PC-3 (cell line): ENCODE measurements around the gene ABCG8. TPM values are rescaled to one million over a fixed set of nuclear protein-coding genes. Genes with fewer than 3 reads are reported as not detected.

ENCODE experiments used
- ATAC-seq: fragments of 200-7000 bp; cut with Tn5 transposase; 2 replicates; pipeline ENCODE4 v1.9.1; 2020; ENCODE audit warnings: mild to moderate bottlenecking, moderate library complexity
- BruUV-seq: library from RNA; stranded (reverse); fragments of 400-500 nt; replicated peaks from 2 replicates; lab custom pipeline; 2021; lab: Mats Ljungman, UMichigan
- CTCF ChIA-PET: fragments of 300-600 bp; sonication (Branson Sonifier 250); formaldehyde crosslinking; loops from one replicate; lab custom pipeline; 2022; ENCODE audit warnings: antibody characterized with exemption; lab: Charles Lee
- POLR2A ChIA-PET: fragments of 300-600 bp; sonication (Branson Sonifier 250); formaldehyde crosslinking; loops from one replicate; lab custom pipeline; 2022; ENCODE audit warnings: antibody characterized with exemption; ENCODE audit not compliant: unreplicated experiment; lab: Charles Lee
- DNase-seq: peaks from one replicate; pipeline ENCODE4 v3.0.0-alpha.2; 2015
- H2AFZ ChIP-seq: fragments of 300-600 bp; sonication (generic); 2 replicates; pipeline ENCODE4 v1.6.0; 2016; ENCODE audit warnings: antibody characterized with exemption, low read length
- H3F3A ChIP-seq: fragments of 300-600 bp; sonication (generic); one replicate; pipeline ENCODE4 v1.6.0; 2017; ENCODE audit warnings: antibody characterized with exemption, low read length, control low read depth, mild to moderate bottlenecking; ENCODE audit not compliant: unreplicated experiment
- H3K27ac ChIP-seq: fragments of 300-600 bp; sonication (generic); 2 replicates; pipeline ENCODE4 v1.5.1; 2016; ENCODE audit warnings: mild to moderate bottlenecking, low read length
- H3K27me3 ChIP-seq: fragments of 300-600 bp; sonication (generic); 2 replicates; pipeline ENCODE4 v1.6.1; 2016; ENCODE audit warnings: low read length, mixed read lengths
- H3K36me3 ChIP-seq: fragments of 300-600 bp; sonication (generic); 2 replicates; pipeline ENCODE4 v1.6.1; 2016; ENCODE audit warnings: low read depth, mixed run types, low read length, mixed read lengths
- H3K4me1 ChIP-seq: fragments of 300-600 bp; sonication (generic); 2 replicates; pipeline ENCODE4 v1.5.1; 2016; ENCODE audit warnings: low read length; ENCODE audit not compliant: insufficient read depth
- H3K4me2 ChIP-seq: fragments of 300-600 bp; sonication (generic); 2 replicates; pipeline ENCODE4 v1.6.0; 2016; ENCODE audit warnings: low read length
- H3K4me3 ChIP-seq: fragments of 300-600 bp; sonication (generic); 2 replicates; pipeline ENCODE4 v1.5.1; 2016; ENCODE audit warnings: mild to moderate bottlenecking, low read length, mixed read lengths
- H3K79me2 ChIP-seq: fragments of 300-600 bp; sonication (generic); 2 replicates; pipeline ENCODE4 v1.6.1; 2017; ENCODE audit warnings: low read length, mixed read lengths
- H3K9ac ChIP-seq: fragments of 300-600 bp; sonication (generic); 2 replicates; pipeline ENCODE4 v1.6.0; 2016; ENCODE audit warnings: mild to moderate bottlenecking, low read length
- H3K9me2 ChIP-seq: fragments of 300-600 bp; sonication (generic); replicated peaks from 2 replicates; pipeline ENCODE4 v1.6.1; 2016; ENCODE audit warnings: mixed run types, low read length, mixed read lengths
- H3K9me3 ChIP-seq: fragments of 300-600 bp; sonication (generic); 2 replicates; pipeline ENCODE4 v1.6.1; 2016; ENCODE audit warnings: low read length, mixed read lengths
- H4K20me1 ChIP-seq: fragments of 300-600 bp; sonication (generic); 2 replicates; pipeline ENCODE4 v1.6.1; 2016; ENCODE audit warnings: low read length, mixed read lengths
- EZH2 ChIP-seq: fragments of 300-600 bp; sonication (generic); IDR thresholded peaks from one replicate; pipeline ENCODE4 v1.6.1; 2017; ENCODE audit warnings: antibody characterized with exemption, mild to moderate bottlenecking, low read length; ENCODE audit not compliant: unreplicated experiment
- EZH2phosphoT487 ChIP-seq: fragments of 300-600 bp; sonication (generic); IDR thresholded peaks from 2 replicates; pipeline ENCODE4 v1.6.1; 2018; ENCODE audit warnings: mild to moderate bottlenecking, antibody characterized with exemption, low read length, borderline replicate concordance
- intact Hi-C: fragments of 100-400 bp; cut with micrococcal nuclease; formaldehyde crosslinking; loops from 2 replicates; pipeline ENCODE4 v1.9.0; 2023
- total RNA-seq: library from RNA; depleted of rRNA; stranded (reverse); fragments of >200 nt; gene quantifications from 2 replicates; pipeline ENCODE4 v1.2.3, GENCODE V29; 2014
- TF ChIP-seq, protein P1 (sequence below): fragments of 300-600 bp; sonication (generic); conservative IDR thresholded peaks from 2 replicates; pipeline ENCODE4 v1.5.1; 2017; ENCODE audit warnings: antibody characterized with exemption, low read depth, mild to moderate bottlenecking, low read length

Gene ABCG8
- total RNA-seq, 1 experiment from 2014 or later: not detected

GRCh38 chr2:43826305-43827250 lies 12.2 kb upstream of the ABCG8 start:
- Histone ChIP-seq H3K36me3 (no peaks in the 10 kb centered on the region), H3K4me1 (no peaks in the 10 kb centered on the region), H3K9ac (no peak overlapping the region), H3F3A (no peaks in the 10 kb centered on the region), H3K9me3 (no peaks in the 10 kb centered on the region), H2AFZ (no peak overlapping the region), H3K79me2 (no peaks in the 10 kb centered on the region), H3K27ac (no peak overlapping the region), H4K20me1 (no peaks in the 10 kb centered on the region), H3K9me2 (no peaks in the 10 kb centered on the region), H3K4me3 (no peak overlapping the region), H3K27me3 (peaks cover 16% of the 10 kb centered on the region), H3K4me2 (no peak overlapping the region)
- DNase-seq (no peak), ATAC-seq (no peak)
- BruUV-seq: no TSS peak
- intact Hi-C loops: no loop called here
- CTCF ChIA-PET: no interaction called here
- TF ChIP-seq, protein P1, sequence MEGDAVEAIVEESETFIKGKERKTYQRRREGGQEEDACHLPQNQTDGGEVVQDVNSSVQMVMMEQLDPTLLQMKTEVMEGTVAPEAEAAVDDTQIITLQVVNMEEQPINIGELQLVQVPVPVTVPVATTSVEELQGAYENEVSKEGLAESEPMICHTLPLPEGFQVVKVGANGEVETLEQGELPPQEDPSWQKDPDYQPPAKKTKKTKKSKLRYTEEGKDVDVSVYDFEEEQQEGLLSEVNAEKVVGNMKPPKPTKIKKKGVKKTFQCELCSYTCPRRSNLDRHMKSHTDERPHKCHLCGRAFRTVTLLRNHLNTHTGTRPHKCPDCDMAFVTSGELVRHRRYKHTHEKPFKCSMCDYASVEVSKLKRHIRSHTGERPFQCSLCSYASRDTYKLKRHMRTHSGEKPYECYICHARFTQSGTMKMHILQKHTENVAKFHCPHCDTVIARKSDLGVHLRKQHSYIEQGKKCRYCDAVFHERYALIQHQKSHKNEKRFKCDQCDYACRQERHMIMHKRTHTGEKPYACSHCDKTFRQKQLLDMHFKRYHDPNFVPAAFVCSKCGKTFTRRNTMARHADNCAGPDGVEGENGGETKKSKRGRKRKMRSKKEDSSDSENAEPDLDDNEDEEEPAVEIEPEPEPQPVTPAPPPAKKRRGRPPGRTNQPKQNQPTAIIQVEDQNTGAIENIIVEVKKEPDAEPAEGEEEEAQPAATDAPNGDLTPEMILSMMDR: no peak
- TF ChIP-seq EZH2: no peak
- no peak for TF ChIP-seq EZH2phosphoT487
- POLR2A ChIA-PET: no interaction called here

DNA sequence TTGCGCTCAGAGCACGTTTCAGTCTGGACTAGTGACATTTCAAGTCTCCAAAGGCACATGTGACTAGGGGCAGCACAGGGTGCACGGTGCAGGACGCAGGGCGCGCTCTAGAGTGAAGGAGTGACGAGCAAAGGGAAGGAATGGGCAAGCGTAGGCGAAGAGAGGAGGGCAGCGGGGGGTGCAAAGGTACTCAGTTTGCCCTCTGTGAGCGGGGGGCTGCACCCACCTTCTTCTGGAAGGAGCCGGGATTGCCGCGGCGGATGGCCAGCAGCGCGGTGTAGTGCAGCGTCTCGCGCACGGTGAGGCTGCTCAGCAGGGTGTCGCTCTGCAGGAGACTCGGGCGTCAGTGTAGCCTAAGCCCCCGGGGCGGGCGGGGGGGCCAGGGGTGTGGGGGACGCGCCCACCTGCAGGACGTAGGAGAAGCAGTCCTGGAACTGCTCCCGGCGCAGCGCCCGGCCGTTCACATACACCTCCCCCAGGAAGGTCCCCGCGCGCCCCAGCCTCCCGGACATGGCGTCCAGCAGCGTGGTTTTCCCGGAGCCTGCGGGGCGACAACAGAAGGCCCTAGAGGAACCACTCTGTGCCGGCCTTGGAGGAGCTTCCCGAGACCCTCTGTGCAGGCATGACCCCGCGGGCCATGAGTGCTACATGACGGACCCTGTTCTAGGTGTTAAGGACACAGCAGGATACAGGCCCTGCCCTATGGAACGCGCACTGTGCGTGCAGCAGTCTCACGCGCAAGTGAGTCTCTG lies 7.1 kb upstream of the ABCG8 start:
- H3F3A ChIP-seq: no peaks in the 10 kb centered on the region
- DNase-seq (no peak), ATAC-seq (no peak)
- H4K20me1 ChIP-seq: no peaks in the 10 kb centered on the region
- no peaks in the 10 kb centered on the region for H3K9me2 ChIP-seq
- no peak overlapping the region for H3K4me2 ChIP-seq
- no TSS peak for BruUV-seq
- intact Hi-C loops: no loop called here
- no peaks in the 10 kb centered on the region for H3K9me3 ChIP-seq
- TF ChIP-seq EZH2: no peak
- TF ChIP-seq, protein P1: no peak
- no peak for TF ChIP-seq EZH2phosphoT487
- H3K79me2 ChIP-seq: no peaks in the 10 kb centered on the region
- no peak overlapping the region for H3K4me3 ChIP-seq
- no peaks in the 10 kb centered on the region for H3K27me3 ChIP-seq
- ChIA-PET POLR2A (no interaction called here), CTCF (no interaction called here)
- H3K36me3 ChIP-seq: no peaks in the 10 kb centered on the region
- no peak overlapping the region for H3K9ac ChIP-seq
- H2AFZ ChIP-seq: no peak overlapping the region
- H3K4me1 ChIP-seq: no peaks in the 10 kb centered on the region
- no peak overlapping the region for H3K27ac ChIP-seq
